ENCODE measurements around the gene CDH23.

- TF ChIP-seq, protein P1, sequence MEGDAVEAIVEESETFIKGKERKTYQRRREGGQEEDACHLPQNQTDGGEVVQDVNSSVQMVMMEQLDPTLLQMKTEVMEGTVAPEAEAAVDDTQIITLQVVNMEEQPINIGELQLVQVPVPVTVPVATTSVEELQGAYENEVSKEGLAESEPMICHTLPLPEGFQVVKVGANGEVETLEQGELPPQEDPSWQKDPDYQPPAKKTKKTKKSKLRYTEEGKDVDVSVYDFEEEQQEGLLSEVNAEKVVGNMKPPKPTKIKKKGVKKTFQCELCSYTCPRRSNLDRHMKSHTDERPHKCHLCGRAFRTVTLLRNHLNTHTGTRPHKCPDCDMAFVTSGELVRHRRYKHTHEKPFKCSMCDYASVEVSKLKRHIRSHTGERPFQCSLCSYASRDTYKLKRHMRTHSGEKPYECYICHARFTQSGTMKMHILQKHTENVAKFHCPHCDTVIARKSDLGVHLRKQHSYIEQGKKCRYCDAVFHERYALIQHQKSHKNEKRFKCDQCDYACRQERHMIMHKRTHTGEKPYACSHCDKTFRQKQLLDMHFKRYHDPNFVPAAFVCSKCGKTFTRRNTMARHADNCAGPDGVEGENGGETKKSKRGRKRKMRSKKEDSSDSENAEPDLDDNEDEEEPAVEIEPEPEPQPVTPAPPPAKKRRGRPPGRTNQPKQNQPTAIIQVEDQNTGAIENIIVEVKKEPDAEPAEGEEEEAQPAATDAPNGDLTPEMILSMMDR (conservative IDR thresholded peaks at IDR 0.05 in 1 of 2, IDR thresholded peaks at IDR 0.05 in 1 of 2; ENCODE audit: low read depth in 1 of 2, low read length in 2 of 2) = no peak
- no peak for TF ChIP-seq EZH2 (IDR thresholded peaks at IDR 0.05; ENCODE audit: low read length, missing control alignments)
Measured at GRCh38 chr10:71751515-71752224, 354.9 kb downstream of the CDH23 start.

All from fibroblast of lung (primary cell).